Measurements from ENCODE around the gene HRCT1.

Gene HRCT1

GRCh38 chr9:35940458-35941407 is 34.7 kb downstream of the HRCT1 start:
- no peak for DNase-seq (ENCODE audit: low spot score)

GRCh38 chr9:35942286-35942685 is 36.3 kb downstream of the HRCT1 start:
- DNase-seq (ENCODE audit: low spot score): no peak

GRCh38 chr9:35944173-35944572 is 38.2 kb downstream of the HRCT1 start:
- DNase-seq (ENCODE audit: low spot score): no peak

GRCh38 chr9:35944841-35945240 is 38.8 kb downstream of the HRCT1 start:
- no peak for DNase-seq (ENCODE audit: low spot score)

GRCh38 chr9:35945341-35946018 is 39.5 kb downstream of the HRCT1 start:
- peak; percentile 90 for DNase-seq (ENCODE audit: low spot score)

GRCh38 chr9:35948451-35948850 is 42.4 kb downstream of the HRCT1 start:
- no peak for DNase-seq (ENCODE audit: low spot score)

GRCh38 chr9:35948901-35949318 is 42.9 kb downstream of the HRCT1 start:
- DNase-seq (ENCODE audit: low spot score): no peak

GRCh38 chr9:35951736-35952135 is 45.7 kb downstream of the HRCT1 start:
- no peak for DNase-seq (ENCODE audit: low spot score)

GRCh38 chr9:35952526-35953191 is 46.7 kb downstream of the HRCT1 start:
- DNase-seq (ENCODE audit: low spot score): no peak

- DNase-seq (ENCODE audit: low spot score): peak; percentile 72
These were observed 49.0 kb downstream of the HRCT1 start for GRCh38 chr9:35954942-35955546.

- no peak for DNase-seq (ENCODE audit: low spot score)
These were observed 50.6 kb downstream of the HRCT1 start for GRCh38 chr9:35956651-35957050.
